C1 segment of cervical spinal cord (tissue), 14 donors: ENCODE results near the gene SEBOX.

Source experiments
- DNase-seq, 14 donors: peaks; one replicate each; lab custom pipeline; 2025; lab: John Stamatoyannopoulos, UW

The SEBOX gene, protein sequence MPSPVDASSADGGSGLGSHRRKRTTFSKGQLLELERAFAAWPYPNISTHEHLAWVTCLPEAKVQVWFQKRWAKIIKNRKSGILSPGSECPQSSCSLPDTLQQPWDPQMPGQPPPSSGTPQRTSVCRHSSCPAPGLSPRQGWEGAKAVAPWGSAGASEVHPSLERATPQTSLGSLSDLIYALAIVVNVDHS

DNA sequence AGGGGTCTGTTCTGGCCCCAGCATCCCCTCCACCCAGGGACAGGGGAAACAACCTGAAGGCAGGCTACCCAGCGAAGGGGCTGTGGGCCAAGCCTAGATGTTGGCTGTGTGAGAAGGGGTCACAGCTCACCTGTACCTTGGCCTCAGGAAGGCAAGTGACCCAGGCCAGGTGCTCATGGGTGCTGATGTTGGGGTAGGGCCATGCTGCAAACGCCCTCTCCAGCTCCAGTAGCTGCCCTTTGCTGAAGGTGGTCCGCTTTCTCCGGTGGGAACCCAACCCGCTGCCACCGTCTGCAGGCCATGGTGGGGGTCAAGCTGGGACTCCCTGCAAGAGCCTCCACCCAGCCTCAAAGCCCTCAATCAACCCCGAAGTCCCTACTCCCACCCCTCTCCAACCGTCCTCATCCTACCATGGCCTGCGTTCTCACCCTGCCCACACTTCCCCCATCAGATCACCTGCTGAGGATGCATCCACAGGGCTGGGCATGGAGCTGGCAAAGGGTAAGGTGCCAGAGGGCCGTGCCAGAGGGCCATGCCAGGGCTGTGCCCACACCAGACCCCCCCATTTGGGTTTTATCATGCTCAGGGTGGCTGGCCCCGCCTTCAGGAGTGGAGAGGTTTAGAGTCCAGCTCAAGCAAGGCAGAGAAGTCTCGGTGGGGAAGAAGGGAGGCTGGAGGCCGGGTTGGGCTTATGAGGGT, at the start of gene SEBOX:
Gene SEBOX (minus strand): TSS at position 535 of the 699 bp plus-strand sequence. CDS start 48 bp downstream, at position 487.
- DNase-seq: no peak

- no peak for DNase-seq
These were observed 48.8 kb upstream of the SEBOX start for GRCh38 chr17:28413804-28414203.

DNA sequence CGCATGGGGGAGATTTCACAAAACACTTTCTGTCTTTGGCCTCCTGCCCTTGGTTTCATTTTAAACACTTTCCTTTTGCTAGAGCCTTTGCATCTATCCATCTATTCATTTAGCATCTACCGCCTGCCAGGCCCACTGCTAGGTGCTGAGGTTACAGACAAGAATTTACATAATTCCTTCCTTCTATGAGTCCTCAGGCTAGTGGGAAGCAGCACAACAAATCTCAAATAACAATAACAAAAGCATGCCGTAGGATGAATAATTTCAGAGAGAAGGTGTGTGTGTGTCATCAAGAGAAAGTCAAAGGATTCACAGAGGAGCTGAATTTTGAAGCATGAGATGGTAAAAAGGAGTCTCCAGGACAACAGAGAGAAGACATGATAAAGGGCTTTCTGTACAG, 47.1 kb upstream of the SEBOX start:
- no peak for DNase-seq

GRCh38 chr17:28407974-28408306, 42.9 kb upstream of the SEBOX start:
- DNase-seq: no peak

GRCh38 chr17:28407130-28407973, 42.4 kb upstream of the SEBOX start:
- DNase-seq: no peak

DNA sequence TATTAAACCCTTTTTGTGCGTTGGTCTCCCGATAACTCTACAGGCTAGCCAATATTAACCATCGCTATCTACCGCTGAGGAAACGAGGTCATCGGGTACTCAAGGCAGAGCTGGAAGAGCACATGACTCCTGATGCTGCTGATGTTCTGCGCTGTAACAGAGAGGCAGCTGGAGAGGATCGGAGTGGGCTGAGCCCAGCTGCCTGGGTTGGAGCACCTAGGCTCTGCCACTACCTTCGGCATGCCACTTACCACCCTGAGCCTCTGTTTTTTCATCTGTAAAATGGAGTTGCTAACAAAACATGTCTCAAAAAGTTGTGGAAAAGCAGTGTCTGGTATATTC, 41.4 kb upstream of the SEBOX start:
- no peak for DNase-seq

DNA sequence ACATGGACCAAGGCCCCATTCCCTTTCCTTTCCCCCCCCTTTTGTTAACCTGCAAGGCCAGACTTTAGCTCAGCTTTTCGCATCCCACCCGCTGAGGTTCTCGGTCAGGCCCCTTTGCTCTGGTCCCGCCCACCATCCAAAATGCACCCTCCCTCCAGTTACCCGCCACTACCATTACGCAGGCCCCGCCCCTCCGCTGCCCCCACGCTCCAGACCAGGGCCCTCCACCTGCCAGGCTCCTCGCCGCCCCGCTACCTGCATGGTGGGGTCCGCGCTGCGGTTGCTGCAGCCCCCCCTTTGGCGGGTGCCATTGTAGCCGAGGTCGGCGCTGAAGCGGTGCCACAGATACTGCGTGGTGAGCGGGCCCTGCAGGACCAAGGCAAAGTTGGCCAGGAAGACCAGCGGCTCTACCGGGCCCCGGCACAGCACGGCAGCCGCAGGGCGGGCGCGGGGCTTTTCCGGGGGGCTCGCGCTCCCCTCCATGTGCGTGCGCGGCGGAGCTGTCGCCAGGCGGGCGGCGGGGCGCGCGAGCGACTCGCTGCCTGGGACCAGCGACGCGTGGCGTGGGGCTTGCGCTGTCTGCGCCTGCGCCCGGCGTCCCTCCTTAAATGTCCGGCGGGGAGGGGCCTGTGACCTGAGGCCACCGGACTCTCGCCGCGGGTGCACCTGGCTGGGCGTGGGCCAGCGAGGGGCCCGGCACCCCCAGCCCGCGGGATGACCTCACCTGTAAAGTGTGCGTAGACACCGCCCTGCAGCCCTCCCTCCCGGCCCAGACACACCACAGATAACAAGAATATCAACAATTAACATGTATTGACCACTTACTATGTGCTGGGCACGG, 40.9 kb upstream of the SEBOX start, which contains the start of gene SLC46A1:
Gene SLC46A1 (minus strand): TSS at position 581 of the 841 bp plus-strand sequence. CDS start 98 bp downstream, at position 483.
- peak in 12 of 14 donors; percentile 18 to 76 (median 48) for DNase-seq

GRCh38 chr17:28404812-28405570, 40.0 kb upstream of the SEBOX start:
- DNase-seq: peak in 5 of 14 donors; percentile 24 to 59 (median 50)

DNA sequence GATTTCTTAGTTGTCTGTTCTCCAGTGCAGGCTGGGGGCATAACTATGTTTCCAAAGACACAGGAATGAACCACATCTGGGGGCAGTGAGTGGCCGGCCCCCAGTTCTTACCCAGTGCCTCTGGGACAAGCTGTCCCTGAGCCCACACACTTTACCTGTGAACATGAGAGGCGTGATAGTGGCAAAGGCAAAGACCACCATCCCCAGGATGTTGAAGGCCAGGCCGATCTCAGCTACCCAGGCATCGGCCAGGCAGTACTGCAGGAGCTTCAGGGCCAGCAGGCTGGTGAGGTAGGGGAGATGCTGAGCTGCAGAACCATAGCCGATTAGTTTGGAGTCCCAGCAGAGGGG, 39.4 kb upstream of the SEBOX start:
- no peak for DNase-seq

DNA sequence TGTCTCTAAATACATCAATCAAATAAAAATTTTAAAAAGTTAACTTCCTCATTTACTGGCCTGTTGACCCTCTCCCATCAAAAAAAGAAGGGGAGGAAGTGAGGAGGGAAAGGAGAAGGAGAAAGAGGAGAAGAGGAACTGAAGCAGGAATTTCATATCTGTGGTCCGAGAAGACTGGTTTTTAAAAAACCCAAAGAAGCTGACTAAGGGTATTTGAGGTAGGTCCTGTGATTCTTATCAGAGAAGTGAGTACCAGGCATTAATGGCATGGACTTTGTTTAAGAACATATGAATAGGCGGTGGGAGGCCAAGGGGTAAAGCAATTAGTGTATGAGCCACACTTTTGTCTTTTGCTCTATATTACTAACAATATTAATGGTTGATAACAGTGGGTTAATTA, 39.0 kb upstream of the SEBOX start:
- no peak for DNase-seq

DNA sequence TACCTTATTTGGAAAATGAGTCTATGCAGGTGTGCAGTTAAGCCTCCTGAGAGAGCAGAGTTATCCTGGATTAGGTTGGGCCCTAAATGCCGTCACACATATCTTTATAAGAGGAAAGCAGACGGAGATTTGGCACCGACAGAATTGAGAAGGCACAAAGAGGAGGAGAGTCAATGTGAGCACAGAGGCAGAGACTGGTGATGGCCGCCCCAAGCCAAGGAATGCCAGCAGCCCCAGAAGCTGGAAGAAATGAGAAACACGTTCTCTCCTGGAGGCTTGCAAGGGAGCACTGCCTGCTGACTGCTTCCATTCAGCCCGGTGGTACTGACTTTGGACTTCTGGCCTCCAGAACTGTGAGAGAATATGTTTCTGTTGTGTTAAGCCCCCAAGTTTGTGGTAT, 37.8 kb upstream of the SEBOX start:
- no peak for DNase-seq

DNA sequence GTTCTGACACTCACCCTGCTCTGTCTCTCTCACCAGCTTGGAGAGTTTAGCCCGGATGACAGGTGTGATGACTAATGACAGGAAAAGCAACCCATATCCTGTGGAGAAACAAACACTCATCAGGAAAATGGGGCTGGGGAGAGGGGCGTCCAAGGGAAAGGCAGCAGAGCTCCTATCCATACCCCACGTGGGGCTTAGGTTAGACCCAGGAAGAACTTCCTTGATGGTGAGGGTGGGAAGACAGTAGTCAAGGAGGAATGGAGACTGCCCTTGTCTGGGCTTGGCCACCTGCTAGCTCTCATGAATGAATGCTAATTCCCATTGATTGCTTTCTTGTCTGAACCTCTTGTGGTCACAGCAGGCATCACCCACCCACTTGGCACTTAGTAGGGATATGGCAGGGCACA, 37.2 kb upstream of the SEBOX start:
- DNase-seq: no peak

DNA sequence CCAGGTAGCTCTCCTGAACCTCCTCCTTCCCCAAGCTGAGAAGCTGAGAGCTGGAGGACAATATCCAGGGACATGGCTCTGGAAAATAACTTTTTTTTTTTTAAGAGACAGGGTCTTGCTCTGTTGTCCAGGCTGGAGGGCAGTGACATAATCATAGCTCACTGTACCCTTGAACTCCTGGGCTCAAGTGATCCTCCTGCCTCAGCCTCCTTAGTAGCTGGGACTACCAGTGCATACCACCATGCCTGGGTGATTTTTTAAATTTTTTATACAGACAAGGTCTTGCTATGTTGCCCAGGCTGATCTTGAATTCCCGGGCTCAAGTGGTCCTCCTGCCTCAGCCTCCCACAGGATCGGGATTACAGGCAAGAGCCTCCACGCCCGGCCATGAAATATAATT, 34.8 kb upstream of the SEBOX start:
- DNase-seq: no peak

- no peak for DNase-seq
These were observed 33.4 kb upstream of the SEBOX start for GRCh38 chr17:28398280-28398981.

DNA sequence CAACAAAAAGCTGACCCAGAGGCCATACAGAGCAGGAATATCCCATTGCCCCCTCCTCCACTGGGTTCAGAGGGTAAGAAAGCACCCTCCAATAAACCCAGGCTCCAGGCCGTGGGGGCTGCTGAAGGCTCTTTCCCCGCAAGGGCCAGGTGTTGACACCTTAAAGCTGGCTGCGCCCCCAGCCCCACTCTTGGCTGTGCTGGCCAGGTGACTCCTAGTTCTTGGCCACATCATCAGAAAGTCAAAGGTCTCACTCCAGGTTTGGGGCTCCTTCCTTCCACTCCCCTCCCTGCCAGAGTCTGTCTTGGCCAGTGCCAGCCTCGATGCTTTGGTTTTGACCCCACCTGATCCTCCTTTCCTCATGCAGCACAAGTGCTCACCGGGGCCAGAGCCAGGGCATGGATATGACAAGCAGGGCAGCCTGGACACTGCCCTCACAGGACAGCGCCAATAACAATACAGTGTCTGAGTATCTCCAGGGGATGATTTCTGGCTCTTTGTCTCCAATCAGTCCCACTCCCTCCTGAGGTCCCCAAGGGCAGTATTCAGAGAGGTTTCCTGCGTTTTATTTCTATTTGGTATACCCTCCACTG, 32.8 kb upstream of the SEBOX start:
- no peak for DNase-seq

DNA sequence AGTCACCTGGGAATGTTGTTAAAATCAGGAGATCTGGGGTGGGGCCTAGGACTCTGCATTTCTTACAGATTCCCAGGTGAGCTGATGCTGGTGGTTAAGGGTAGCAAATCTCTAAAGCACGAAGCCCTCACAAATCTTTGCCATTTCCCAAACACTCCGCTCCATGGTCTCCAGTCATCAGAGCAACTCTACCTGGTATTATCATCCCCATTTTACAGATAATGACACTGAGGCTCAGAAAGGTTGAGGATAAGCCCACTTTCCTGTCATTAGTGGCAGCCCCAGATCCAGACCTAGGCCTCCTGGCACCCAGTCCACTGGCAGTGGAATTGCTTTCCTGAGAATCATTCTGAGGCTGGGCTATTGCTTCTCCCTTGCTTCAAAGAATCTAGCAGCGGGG, 32.3 kb upstream of the SEBOX start:
- DNase-seq: no peak

GRCh38 chr17:28396635-28397239, 31.7 kb upstream of the SEBOX start:
- DNase-seq: no peak

DNA sequence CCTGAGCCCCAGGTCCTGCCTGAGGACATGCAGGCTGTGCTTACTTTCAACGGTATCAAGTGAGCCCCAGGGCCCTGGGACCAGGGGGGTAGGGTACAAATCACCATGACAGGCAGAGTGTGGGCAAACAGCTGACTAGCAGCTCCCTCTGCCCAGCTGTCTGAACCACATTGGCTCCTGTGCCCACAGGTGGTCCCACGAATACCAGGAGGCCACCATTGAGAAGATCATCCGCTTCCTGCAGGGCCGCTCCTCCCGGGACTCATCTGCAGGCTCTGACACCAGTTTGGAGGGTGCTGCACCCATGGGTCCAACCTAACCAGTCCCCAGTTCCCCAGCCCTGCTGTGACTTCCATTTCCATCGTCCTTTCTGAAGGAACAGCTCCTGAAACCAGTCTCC, 31.0 kb upstream of the SEBOX start:
- no peak for DNase-seq

GRCh38 chr17:28395426-28395825, 30.4 kb upstream of the SEBOX start:
- no peak for DNase-seq
